Activated T-helper 17 cell treated with anti-CD3 and anti-CD28 coated beads, Interleukin-2, amount 50 U/mL, for 72 hours (primary cell): ENCODE data around the gene LYRM7. TPM values are rescaled to one million over a fixed set of nuclear protein-coding genes. Genes with fewer than 3 reads are reported as not detected.
"Not testable (repeated sequence)": the region's sequence is repeated elsewhere in the genome, so short reads cannot be mapped to it uniquely, and the experiment has no call there.

ENCODE experiments used
- ATAC-seq: fragments of 150-1000 bp; cut with Tn5 transposase; replicated peaks from 2 replicates; pipeline ENCODE4 v1.10.0; 2021; ENCODE audit warnings: mild to moderate bottlenecking, moderate library complexity
- H3K27ac Mint-ChIP-seq: one replicate; pipeline ENCODE4 v1.8.0; 2022; ENCODE audit warnings: mixed read lengths
- H3K27me3 Mint-ChIP-seq: one replicate; pipeline ENCODE4 v1.8.0; 2022; ENCODE audit warnings: mixed read lengths
- H3K36me3 Mint-ChIP-seq: one replicate; pipeline ENCODE4 v1.8.0; 2022; ENCODE audit warnings: low read depth, mild to moderate bottlenecking, mixed read lengths
- H3K4me1 Mint-ChIP-seq: one replicate; pipeline ENCODE4 v1.8.0; 2022; ENCODE audit warnings: mixed read lengths
- H3K4me3 Mint-ChIP-seq: one replicate; pipeline ENCODE4 v1.8.0; 2022; ENCODE audit warnings: mild to moderate bottlenecking, mixed read lengths
- H3K9me3 Mint-ChIP-seq: one replicate; pipeline ENCODE4 v1.8.0; 2022; ENCODE audit warnings: mixed read lengths
- total RNA-seq, 2 donors: library from RNA; stranded (reverse); gene quantifications; one replicate each; pipeline ENCODE4 v1.2.3, GENCODE V29; 2022

Gene LYRM7
- total RNA-seq, 2 donors from 2014 or later = 14.2 to 19.9 TPM

GRCh38 chr5:131164191-131165118 is 6.3 kb upstream of the LYRM7 start:
- H3K4me3 Mint-ChIP-seq = peak overlapping the region; percentile 95
- no peaks in the 10 kb centered on the region for H3K27me3 Mint-ChIP-seq
- ATAC-seq = peak; percentile 73
- H3K27ac Mint-ChIP-seq = peak overlapping the region; percentile 96
- H3K9me3 Mint-ChIP-seq = no peaks in the 10 kb centered on the region
- peaks cover 63% of the 10 kb centered on the region for H3K36me3 Mint-ChIP-seq
- H3K4me1 Mint-ChIP-seq = peaks cover 37% of the 10 kb centered on the region

DNA sequence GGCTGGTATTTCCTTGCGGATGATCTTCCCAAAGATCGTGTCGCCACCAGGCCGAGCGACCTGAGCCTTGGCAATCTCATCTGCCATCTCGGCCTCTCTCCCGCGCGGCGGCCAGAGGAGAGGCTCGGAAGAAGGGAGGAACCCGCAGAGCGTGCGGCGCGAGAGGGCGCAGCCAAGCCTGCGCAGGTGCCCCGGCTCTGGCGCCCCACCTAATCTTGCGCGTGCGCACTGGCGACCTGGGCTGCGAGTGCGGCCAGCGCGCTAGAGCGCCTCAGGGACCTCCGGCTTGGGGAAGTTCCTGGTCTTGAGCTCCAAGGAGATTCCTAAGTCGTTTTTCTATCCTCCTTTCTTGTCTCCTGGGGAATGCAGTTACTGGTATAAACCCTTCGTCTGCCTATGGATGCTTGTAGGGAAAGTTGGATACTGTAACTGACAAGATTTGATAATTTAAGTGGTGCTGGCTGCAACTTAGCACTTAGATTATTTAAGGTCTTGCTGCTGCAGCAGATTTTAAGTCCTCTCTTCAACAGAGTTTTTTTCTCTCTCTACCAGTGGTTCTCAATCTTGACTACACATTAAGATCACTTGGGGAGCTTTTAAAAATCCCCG is 5.5 kb upstream of the LYRM7 start, which contains the start of gene HINT1:
HINT1 (minus strand) TSS at position 138 of the 609 bp plus-strand sequence; CDS start at position 87, 51 bp downstream.
- peak; percentile 86 for ATAC-seq
- no peaks in the 10 kb centered on the region for H3K9me3 Mint-ChIP-seq
- peak within 1 kb of the TSS; percentile 95 for H3K4me3 Mint-ChIP-seq
- H3K36me3 Mint-ChIP-seq = peaks cover 55% of the 10 kb centered on the region
- no peaks in the 10 kb centered on the region for H3K27me3 Mint-ChIP-seq
- H3K4me1 Mint-ChIP-seq = peaks cover 36% of the 10 kb centered on the region
- peak within 1 kb of the TSS; percentile 96 for H3K27ac Mint-ChIP-seq

DNA sequence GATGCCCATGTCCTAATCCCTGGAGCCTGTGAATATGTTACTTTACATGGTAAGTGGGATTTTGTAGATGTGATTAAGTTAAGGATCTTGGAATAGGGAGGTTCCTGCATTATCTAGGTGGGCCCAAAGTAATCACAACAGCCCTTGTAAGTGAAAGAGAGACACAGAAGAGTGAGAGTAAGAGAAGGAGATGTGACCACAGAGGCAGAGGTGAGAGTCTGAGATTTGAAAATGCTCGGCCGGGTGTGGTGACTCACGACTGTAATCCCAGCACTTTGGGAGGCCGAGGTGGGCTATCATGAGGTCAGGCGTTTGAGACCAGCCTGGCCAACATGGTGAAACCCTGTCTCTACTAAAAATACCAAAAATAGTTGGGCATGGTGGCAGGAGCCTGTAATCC is 3.1 kb upstream of the LYRM7 start:
- H3K27me3 Mint-ChIP-seq = no peaks in the 10 kb centered on the region
- no peaks in the 10 kb centered on the region for H3K9me3 Mint-ChIP-seq
- H3K36me3 Mint-ChIP-seq = peaks cover 31% of the 10 kb centered on the region
- H3K27ac Mint-ChIP-seq = no peak overlapping the region
- ATAC-seq = no peak
- H3K4me3 Mint-ChIP-seq = no peak overlapping the region
- peaks cover 30% of the 10 kb centered on the region for H3K4me1 Mint-ChIP-seq

DNA sequence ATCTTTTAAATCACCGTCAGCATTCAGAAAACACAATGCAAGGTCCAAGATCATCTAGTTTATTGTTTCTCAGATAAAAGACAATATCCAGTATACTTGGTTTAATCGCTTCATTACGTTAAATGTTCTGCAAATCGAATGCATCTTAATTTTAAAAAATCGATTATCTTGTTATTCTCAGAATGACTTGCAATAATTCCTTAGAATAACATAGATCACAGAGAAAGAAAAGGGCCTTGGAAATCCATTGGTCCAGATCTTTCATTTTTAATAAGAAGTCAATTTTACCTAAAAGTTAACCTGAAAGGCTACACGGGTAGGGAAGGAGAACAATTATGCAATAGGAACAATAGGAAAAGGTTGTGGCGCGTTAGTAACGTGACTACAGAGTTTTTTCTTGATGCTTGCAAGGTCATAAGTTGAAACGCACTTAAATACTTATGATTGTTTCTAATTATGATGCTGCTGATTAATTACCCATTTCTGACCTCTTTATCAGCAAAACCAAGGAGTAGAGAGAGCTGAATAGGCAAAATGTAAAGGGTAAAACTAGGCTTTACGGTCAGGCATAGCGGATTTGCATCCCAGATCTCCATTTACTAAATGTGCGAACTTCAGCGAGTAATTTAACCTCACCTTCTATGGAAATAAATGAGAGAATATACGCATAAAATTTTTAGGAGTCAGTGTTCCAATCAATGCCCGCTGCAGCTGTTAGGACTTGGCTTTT is 769 bp upstream of the LYRM7 start:
- H3K27ac Mint-ChIP-seq = peak overlapping the region; percentile 91
- ATAC-seq = no peak
- H3K27me3 Mint-ChIP-seq = no peaks in the 10 kb centered on the region
- no peaks in the 10 kb centered on the region for H3K9me3 Mint-ChIP-seq
- peaks cover 11% of the 10 kb centered on the region for H3K36me3 Mint-ChIP-seq
- peak overlapping the region; percentile 92 for H3K4me3 Mint-ChIP-seq
- peaks cover 29% of the 10 kb centered on the region for H3K4me1 Mint-ChIP-seq

DNA sequence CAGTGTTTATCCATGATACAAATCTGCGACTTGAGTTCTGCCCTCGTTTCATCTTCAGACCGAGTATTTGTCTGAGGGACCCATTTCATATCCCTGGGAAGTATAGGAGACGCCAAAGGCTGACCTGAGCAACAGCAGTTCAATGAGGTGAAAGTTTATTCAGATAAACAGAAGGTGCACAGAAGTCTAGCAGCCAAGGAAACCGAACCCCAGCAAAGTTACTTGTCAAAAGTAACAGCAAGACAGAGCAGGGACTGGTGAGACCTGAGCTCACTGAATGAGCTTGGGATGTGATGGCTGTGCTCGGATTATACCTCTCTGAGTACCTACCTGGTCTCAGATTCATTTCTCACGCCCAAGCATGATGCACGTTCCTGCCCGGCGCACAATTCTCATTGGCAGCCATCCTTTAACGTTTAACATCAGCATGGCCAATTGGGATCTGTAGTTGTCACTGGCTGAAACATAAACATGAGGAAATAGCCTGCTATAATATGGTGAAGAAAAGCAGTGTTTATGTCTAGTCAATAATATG is 599 bp downstream of the LYRM7 start:
- peak overlapping the region; percentile 91 for H3K27ac Mint-ChIP-seq
- peak overlapping the region; percentile 92 for H3K4me3 Mint-ChIP-seq
- no peak for ATAC-seq
- H3K36me3 Mint-ChIP-seq = no peaks in the 10 kb centered on the region
- no peaks in the 10 kb centered on the region for H3K9me3 Mint-ChIP-seq
- no peaks in the 10 kb centered on the region for H3K27me3 Mint-ChIP-seq
- peaks cover 28% of the 10 kb centered on the region for H3K4me1 Mint-ChIP-seq

DNA sequence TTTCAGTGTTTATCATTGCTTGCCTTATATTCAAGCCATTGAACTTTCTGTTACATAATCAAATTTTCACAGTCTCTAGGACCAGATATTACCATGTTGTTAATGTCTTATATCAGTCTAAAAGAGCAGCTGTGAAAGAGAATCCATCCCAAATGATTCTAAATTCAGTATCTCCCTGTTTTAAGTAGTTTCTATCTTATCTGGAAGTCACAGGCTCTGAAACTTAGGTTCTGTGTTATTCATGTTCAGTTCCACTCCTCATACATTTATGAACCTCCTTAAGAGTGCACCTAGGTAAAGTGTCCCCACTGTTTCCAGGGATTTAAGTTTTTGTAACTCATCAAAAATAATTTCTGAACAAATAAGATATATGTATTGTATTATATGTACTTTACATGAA is 9.7 kb downstream of the LYRM7 start:
- peaks cover 20% of the 10 kb centered on the region for H3K36me3 Mint-ChIP-seq
- H3K27ac Mint-ChIP-seq = no peak overlapping the region
- no peaks in the 10 kb centered on the region for H3K27me3 Mint-ChIP-seq
- H3K9me3 Mint-ChIP-seq = no peaks in the 10 kb centered on the region
- H3K4me1 Mint-ChIP-seq = peaks cover 14% of the 10 kb centered on the region
- no peak for ATAC-seq
- no peak overlapping the region for H3K4me3 Mint-ChIP-seq

GRCh38 chr5:131182839-131183238 is 12.1 kb downstream of the LYRM7 start:
- Mint-ChIP-seq H3K9me3 (no peaks in the 10 kb centered on the region), H3K36me3 (peaks cover 27% of the 10 kb centered on the region), H3K4me3 (no peak overlapping the region), H3K27ac (no peak overlapping the region), H3K27me3 (no peaks in the 10 kb centered on the region), H3K4me1 (peaks cover 5% of the 10 kb centered on the region)
- no peak for ATAC-seq

DNA sequence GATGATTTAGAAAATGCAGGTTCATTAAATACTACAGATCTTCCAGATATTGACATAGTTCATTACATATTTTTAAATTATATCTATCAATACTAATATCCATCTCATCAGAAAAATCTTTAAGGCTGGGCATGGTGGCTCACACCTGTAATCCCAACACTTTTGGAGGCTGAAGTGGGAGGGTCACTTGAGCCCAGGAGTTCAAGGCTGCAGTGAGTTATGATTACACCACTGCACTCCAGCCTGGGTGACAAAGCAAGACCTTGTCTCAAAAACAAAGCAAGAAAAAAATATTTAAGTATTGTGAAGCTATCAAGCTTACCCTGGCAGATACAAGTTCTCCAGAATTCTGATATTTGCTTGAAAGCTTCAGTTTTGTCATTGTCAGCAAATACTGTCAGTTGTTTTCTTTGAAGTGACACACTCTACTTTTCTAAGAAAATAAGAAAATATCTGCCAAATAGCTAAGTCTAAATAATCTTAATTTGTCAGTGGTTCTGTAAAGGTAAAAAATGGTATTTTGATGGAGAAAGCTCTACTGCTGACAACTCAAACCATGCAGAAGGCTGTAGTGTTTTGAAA is 14.9 kb downstream of the LYRM7 start:
- H3K4me3 Mint-ChIP-seq = no peak overlapping the region
- H3K27ac Mint-ChIP-seq = peak overlapping the region; percentile 9
- H3K9me3 Mint-ChIP-seq = no peaks in the 10 kb centered on the region
- H3K36me3 Mint-ChIP-seq = peaks cover 46% of the 10 kb centered on the region
- ATAC-seq = no peak
- H3K4me1 Mint-ChIP-seq = no peaks in the 10 kb centered on the region
- H3K27me3 Mint-ChIP-seq = no peaks in the 10 kb centered on the region

DNA sequence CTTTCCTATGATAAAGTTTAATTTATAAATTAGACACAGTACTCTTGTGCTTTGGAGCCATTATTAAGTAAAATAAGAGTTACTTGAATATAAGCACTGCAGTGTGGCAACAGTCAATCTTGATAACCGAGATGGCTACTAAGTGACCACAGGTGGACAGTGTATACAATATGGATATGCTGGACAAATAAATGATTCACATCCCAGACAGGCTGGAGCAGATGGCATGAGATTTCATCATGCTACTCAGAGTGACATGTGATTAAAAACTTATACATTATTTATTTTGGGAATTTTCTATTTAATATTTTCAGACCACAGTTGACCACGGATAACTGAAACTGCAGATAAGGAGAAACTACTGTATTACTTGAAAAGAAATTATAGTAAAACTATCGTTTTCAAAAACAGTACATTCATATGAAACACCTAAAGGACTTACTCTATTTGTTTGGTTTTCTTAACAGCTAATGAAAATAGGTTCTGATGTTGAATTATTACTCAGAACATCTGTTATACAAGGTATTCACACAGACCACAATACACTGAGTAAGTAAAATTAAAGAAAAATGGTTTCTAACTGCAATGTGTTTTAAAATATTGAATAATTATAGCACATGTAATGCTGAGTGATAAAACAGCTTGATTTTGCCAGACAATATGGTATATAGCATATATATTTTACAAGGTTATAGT is 16.0 kb downstream of the LYRM7 start:
- H3K36me3 Mint-ChIP-seq = peaks cover 50% of the 10 kb centered on the region
- ATAC-seq = no peak

DNA sequence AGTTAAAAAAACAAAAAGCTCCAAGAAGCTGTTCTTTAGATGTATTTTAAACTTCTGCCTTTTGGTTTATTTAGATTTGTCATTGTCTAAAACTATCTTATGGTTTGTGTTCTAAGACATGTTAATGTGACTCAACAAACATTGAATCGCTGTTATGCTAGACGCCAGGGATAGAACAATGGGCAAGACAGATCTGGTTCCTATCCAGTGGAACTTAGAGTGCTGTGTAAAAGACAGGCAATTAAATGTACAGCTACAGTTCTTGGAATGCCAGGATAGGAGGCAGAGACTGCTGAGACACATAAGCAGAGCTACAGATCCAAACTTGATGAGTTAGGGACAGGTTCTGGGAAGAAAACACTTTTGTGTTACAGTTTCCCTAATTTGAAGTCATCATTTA is 22.4 kb downstream of the LYRM7 start:
- Mint-ChIP-seq H3K9me3 (no peaks in the 10 kb centered on the region), H3K36me3 (peaks cover 22% of the 10 kb centered on the region), H3K4me3 (no peak overlapping the region), H3K27me3 (no peaks in the 10 kb centered on the region), H3K4me1 (no peaks in the 10 kb centered on the region), H3K27ac (peak overlapping the region; percentile 3)
- ATAC-seq = no peak

More for the DNA sequence above, 16.0 kb downstream of the LYRM7 start:
- no peak overlapping the region for H3K27ac Mint-ChIP-seq
- H3K9me3 Mint-ChIP-seq = no peaks in the 10 kb centered on the region
- no peaks in the 10 kb centered on the region for H3K4me1 Mint-ChIP-seq
- H3K4me3 Mint-ChIP-seq = no peak overlapping the region
- H3K27me3 Mint-ChIP-seq = no peaks in the 10 kb centered on the region

DNA sequence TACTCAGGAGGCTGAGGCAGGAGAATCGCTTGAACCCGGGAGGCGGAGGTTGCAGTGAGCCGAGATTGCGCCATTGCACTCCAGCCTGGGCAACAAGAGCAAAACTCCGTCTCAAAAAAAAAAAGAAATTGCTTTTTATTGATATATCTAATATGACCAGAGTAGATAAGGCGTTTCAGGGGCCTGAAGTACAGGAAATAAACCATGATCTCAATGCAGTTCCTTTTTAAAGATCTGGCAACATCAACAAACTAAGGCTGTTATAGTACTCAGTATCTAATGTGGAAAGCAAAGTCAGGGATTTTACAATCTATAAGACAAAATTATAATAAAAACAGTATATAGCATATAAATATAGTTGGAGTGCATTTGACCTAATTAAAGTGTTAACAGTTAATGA is 23.2 kb downstream of the LYRM7 start:
- H3K36me3 Mint-ChIP-seq = peaks cover 14% of the 10 kb centered on the region
- H3K9me3 Mint-ChIP-seq, H3K4me3 Mint-ChIP-seq, H3K4me1 Mint-ChIP-seq, H3K27me3 Mint-ChIP-seq, H3K27ac Mint-ChIP-seq, ATAC-seq: not testable (repeated sequence)

- Mint-ChIP-seq H3K27ac (no peak overlapping the region), H3K4me3 (no peak overlapping the region), H3K27me3 (no peaks in the 10 kb centered on the region), H3K36me3 (peaks cover 8% of the 10 kb centered on the region), H3K4me1 (no peaks in the 10 kb centered on the region), H3K9me3 (no peaks in the 10 kb centered on the region)
- no peak for ATAC-seq
Observed at GRCh38 chr5:131194725-131195124, 24.0 kb downstream of the LYRM7 start.

DNA sequence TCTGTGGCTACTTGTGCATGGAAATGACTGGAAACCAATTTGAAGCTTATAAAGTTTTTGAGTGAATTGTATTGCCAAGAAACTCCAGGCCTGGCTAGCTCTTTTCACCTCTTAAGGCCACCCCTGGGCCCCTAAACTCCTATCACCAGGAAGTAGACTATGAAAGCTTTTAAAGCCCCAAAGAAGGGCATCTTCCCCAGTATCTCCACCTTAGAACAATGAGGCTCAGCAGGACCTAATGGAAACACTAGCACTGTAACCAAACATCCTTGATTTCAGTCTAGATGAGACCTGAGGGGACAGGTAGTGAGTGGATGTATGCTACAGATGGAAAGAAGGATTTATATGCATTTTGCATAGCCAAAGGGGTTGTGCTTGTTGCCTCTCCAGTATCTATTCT is 25.0 kb downstream of the LYRM7 start:
- peaks cover 6% of the 10 kb centered on the region for H3K36me3 Mint-ChIP-seq
- no peaks in the 10 kb centered on the region for H3K27me3 Mint-ChIP-seq
- H3K27ac Mint-ChIP-seq = no peak overlapping the region

More for the DNA sequence above, 25.0 kb downstream of the LYRM7 start:
- Mint-ChIP-seq H3K4me3 (no peak overlapping the region), H3K9me3 (no peaks in the 10 kb centered on the region), H3K4me1 (no peaks in the 10 kb centered on the region)
- ATAC-seq = no peak
